PC-9 (cell line): ENCODE results near the gene AFF4.

Experiments
- EZH2 ChIP-seq: fragments of 200-600 bp; sonication (generic); IDR thresholded peaks from 2 replicates; pipeline ENCODE4 v1.8.0; 2017; ENCODE audit warnings: antibody characterized with exemption, low read depth
- TF ChIP-seq, protein P1 (sequence below): fragments of 200-600 bp; sonication (generic); conservative IDR thresholded peaks from 2 replicates; pipeline ENCODE4 v1.6.1; 2017; ENCODE audit warnings: mixed run types, antibody characterized with exemption, mild to moderate bottlenecking, moderate library complexity

- TF ChIP-seq, protein P1, sequence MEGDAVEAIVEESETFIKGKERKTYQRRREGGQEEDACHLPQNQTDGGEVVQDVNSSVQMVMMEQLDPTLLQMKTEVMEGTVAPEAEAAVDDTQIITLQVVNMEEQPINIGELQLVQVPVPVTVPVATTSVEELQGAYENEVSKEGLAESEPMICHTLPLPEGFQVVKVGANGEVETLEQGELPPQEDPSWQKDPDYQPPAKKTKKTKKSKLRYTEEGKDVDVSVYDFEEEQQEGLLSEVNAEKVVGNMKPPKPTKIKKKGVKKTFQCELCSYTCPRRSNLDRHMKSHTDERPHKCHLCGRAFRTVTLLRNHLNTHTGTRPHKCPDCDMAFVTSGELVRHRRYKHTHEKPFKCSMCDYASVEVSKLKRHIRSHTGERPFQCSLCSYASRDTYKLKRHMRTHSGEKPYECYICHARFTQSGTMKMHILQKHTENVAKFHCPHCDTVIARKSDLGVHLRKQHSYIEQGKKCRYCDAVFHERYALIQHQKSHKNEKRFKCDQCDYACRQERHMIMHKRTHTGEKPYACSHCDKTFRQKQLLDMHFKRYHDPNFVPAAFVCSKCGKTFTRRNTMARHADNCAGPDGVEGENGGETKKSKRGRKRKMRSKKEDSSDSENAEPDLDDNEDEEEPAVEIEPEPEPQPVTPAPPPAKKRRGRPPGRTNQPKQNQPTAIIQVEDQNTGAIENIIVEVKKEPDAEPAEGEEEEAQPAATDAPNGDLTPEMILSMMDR, result no peak
- TF ChIP-seq EZH2, result no peak
These were observed 125.6 kb downstream of the AFF4 start for GRCh38 chr5:132837868-132838267.
